NK-92 (cell line): Measurements from ENCODE around the gene MRM2.

ENCODE experiments used
- DNase-seq: peaks from one replicate; lab custom pipeline; 2025; ENCODE audit not compliant: unreplicated experiment; lab: John Stamatoyannopoulos, UW

The MRM2 gene

DNA sequence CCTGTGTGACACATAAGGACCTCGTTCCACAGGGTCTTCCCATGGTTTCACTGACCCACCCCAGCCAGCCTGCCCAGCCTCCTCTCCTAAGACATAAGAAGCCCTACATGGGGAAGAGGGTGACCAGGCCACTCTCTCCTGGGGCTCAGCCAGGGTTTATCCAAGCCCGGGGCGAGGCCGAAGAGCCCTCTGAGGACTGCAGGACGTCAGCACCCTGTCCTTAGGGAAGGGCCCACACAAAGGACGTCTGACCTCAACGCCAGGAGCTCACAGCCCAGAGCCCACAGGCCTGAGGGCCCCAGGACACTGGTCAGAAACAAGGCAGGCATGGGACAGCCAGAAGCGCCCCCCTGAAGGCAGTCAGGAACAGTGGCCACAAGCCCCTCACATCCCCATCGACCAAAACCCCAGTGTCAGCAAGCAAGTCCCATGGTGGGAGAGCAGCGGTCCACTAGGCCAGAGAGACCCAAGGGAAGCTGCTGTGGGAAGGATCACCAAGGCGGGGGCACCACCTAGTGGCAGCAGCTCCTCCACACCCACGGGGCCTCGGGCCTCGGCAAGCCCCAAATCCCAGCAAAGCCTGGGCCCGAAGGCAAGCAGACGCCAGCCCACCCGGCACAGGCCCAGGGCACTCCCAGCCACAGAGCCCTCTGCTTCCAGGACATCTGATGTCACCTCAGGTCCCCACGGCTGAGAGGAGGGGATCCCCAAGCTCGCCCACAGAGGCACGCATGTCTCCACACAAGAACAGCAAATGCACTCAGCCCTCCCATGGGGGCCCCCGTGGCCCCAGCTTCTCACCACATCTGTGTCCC, 32.7 kb downstream of the MRM2 start:
- DNase-seq: no peak

DNA sequence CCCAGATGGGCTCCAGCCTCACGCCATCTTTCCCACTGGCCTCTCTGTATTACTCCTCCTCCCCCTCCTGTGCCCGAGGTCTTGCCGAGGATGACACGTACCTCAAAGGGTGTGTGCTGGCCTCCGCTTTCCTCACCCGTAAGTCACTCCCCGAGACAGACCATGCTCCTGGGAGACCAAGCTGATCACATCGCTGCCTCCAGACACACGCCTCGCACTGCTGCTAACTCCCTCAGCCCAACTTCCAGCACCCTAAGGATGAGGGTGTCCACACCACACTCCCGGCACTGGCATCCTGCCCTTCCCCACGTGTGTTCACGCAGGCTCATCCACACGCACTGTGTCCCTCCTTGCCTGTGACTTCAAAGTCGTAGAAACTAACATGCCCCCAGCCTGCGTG, 33.3 kb downstream of the MRM2 start:
- DNase-seq: no peak

DNA sequence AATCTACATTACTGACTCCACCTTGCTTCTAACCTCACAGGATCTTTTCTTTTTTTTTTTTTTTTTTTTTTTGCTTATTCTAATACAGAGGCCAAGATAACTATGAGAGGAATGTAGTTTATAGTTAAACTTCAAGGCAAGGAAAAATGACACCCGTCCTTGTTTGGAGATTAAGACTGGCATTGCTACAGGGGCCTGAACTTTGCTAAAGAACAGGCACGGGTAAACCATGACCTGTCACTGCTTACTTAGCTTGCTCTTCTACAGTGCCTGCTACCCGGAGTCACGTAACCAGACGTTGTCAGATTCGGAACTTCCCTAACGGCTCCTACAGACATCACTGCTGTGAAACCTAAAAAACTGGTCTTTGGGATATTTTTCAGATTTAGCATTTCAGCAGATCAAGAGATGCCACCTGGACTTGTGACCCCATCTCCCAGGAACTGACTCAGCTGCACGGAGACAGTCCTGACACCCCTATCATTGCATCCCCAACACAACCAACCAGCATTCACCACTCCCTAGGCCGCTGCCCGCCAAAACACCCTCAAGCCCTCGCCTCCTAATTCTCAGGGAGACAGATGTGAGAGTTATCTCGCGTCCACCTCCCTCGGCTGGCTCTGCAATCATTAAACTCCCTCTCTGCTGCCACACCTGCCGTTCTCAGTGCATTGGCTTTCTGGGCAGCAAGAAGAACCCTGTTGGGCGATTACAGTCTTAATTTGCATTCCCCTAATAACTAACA, 36.8 kb downstream of the MRM2 start:
- DNase-seq: no peak

DNA sequence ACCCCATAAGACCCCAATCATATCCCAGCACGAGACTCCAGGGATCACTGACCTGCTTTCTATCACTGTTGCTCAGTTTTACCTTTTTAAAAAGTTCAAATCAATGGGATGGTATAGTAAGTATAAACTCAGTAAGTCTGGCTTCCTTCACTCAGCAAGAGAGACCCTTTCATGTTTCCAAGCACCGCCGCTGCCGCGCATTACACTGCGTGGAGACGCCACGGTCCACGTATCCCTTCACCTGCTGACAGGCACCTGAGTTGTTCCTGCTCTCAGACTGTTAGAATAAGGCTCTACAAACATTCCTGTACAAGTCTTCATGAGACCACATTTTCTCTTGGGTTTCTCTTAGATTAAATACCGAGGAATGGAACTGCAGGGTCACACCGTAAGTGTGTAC, 37.6 kb downstream of the MRM2 start:
- DNase-seq: no peak

DNA sequence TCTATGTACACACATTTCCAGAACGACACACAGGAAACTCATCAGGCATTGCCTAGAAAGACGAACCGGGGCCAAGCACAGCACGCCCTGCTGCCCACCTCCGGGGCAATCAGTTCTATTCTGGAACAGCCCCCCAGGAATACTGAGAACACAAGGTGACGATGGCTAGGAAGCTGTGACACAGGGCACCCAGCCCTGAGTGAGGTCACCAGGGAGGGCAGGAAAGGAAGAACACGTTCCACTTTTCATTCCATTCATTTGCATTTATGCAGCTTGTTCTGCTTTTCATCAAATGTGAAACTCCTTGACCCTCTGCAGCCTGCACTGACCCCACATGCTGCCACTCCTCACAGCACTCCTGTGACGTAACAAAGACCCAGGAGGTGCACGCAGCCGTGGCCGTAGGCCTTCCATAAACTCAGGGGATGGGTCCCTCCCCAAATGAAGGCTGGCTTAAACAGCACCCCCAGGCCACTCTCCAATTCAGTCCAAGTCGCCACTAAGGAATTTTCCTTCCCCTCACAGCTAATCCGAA, 38.2 kb downstream of the MRM2 start:
- no peak for DNase-seq

DNA sequence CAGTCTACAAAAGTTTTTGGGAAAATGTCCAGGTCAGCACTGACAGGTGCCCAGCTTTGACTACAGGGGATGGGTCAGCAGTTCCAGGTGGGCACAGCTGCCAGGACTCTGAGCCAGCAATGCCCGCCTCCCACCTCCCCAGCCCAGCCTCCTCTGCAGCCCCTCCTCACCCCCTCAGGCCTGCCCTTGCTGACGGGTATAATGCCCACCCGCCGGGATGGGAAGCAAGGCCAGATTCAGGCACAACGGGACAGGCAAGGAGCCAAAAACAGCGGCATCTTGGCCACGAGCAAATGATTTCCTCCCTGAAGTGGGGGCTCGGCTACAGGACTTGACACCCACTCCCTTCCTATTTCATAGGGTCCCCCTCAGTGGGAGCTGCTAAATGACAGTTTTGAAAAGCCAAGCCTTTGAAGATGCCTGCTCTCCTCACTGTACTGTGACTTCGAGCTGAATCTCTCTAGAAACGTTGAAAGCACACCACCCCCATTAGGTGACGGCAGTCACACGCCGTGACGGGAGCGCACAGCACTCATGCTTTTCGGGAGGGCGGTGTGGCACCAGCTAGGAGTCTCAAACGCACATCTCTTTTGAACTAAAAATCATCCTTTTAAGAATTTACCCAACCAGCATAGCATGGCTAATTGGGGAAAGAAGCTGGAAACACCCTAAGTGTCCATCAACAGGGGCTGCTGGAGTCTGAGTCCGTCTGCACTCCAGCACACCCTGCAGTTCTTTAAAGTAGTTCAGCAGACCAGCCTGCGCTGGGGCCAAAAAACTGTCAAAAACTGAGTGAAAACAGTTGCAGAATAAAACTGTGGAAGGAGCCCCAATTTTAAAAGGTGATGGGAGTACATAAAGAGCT, 38.9 kb downstream of the MRM2 start:
- no peak for DNase-seq

DNA sequence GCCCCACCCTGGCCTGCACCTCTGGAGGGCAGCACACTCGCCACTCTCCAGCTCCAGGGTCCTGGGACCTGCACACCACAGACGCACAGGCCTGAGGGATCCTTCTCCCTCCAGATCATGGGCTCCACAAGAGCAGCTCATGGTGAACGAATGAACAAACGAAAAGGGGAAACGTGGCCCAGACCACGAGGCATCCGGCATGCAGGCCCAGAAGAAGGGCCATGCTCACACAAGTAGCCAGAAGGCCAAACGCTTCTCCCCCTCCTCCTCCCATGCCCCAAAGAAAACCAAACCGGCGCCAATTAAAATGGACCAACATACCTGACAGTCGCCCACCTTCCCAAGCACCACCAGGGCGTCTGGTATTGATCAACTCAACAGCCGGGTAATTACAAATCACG, 39.6 kb downstream of the MRM2 start:
- DNase-seq: no peak

DNA sequence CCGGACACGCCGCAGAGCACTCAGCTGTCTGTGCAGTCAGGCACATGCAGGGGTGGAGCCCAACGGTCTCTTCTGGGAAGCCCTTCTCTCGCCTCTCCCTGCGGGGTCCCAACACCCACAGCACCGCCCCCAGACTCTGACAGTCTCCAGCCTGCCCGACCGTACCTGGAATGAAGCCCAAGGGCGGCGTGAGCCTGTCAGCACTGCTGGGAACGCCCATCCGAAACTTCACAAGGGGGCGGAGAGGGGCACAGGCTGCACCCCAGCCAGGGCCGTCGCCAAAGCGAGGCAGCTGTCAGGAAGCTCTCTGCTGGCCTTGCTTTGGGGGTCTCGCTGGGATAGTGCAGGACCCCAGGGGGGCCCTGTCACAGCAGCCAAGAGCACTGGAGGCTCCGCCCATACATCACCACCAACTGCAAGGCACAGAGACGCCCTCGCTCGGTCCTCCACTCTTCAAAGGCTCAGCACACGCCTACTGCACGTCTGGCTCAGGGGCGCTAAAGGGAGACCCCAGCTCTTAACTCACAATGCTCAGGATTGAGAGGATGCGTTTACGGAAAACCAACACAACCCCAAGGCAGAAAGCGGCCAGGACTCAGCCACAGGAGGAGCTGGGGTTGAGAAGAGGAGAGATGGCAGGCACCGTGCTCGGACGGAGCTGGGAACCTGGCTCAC, 40.2 kb downstream of the MRM2 start:
- no peak for DNase-seq

DNA sequence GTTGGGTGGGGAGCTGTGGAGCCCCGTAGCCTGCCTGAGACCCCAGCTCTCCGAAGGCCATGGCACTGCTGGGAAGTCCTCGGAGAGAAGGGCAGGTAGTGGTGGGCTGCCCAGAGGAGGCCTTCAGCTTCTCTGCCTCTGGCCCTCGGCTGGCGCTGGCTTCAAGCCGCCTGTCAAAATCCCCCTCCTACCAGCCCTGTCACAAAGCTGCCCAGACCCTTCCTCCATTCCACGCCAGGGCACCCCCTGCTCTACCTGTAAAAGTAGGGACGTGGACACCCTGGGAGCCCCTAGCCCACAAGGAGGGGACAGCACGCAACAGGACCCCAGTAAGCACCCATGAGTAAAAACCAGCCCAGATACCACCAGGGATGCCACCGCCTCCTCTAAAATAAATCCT, 40.9 kb downstream of the MRM2 start:
- no peak for DNase-seq

DNA sequence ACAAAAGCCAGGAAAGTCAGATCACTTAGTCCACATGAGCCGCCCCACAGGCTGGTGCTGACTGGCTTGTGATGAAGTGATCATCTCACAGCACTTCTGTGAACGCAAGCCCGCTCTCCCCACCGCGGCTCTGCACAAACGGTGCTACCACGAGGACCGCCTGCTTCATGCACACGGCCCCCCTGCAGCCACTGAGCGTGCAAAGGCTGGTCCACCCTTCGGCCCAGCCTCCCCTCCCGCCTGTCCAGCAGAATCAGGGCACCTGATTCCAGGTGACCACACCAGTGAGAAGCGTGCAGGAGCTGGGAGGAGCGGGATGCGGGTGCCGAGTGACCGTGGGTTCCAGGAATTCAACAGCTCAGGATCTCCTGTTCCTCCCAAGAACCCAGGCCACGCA, 41.4 kb downstream of the MRM2 start:
- no peak for DNase-seq

DNA sequence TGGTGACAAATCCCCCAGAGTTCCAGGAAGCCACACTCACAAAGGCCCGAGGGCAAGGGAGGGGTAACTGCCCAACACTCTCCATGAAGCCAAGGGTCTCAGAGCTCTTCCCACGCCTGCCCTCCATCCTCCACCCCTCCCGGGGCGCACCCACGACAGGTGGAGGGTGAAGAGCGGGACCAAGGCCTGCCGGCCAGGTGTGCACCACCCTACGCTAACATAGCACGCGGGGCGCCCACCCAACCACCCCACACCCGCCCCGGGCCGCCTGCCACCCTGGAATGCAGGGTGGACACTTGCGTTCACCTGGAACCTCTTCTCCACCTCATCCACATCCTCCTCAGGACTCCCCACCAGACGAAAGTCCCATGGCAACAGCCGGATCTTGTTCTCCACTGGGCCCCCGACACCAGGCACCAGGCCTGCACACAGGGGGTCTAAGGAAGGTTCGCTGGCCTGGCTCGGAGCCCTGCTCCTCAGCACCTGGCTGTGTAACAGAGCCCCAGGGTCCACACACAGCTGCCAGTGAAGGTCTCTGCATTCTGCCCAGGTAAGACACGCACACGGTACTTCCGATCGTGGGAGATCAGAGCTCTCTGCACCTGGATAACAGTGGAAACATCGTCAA, 41.9 kb downstream of the MRM2 start:
- no peak for DNase-seq

DNA sequence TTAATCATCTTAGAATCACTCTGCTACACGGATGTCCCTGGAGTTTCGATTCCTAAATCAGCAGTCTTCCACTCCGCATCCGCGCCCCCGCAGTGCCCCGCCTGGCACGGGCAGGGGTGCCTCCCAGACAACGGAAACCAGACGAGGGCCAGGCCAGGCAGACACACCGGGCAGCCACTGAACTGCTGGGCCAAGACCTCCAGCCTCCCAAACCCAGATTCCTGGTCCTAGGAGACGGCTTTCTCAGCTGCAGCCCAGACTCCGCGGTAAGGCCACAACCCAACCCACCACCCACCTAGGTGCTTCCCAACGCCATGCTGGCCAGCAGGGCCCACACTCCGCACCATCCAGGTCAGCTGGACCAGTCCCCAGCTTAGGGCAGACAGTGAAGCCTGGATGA, 42.5 kb downstream of the MRM2 start:
- DNase-seq: no peak

DNA sequence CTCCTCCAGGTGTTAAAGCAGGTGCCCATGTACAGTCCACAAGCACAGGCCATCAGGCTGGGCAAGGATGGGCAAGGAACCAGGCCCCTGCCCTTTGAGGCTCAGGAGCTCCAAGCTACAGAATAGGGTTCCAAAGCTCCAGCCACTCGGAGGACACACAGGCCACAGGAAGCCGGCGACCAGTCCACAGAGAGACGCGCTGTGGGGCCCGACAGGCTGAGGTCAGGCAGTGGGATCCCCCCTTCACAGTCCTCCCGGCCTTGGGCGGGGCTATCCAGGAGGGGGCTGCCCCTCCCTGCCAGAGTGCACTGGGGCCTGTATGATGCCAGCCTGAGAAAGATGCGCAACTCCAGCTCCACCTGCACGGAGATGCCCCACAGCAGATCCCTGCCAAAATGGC, 43.2 kb downstream of the MRM2 start:
- no peak for DNase-seq

DNA sequence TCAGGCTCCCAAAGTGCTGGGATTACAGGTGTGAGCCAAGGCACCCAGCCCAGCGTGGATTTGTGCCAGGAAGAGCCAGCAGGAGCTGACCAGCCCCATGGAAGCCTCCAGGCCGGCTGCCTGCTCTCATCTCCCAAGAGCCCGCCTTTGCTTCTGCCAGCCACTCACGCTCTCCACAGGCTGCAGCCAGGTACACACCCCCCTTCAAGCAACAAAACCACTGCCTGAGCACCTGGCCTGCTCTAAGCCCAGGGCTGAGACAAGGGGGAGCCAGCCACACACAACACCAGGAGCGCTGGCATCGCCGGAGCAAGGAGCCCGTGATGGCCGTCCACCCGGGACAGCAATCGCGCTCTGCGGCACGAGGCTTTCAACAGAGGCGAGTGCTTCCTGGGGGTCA, 43.8 kb downstream of the MRM2 start:
- no peak for DNase-seq

DNA sequence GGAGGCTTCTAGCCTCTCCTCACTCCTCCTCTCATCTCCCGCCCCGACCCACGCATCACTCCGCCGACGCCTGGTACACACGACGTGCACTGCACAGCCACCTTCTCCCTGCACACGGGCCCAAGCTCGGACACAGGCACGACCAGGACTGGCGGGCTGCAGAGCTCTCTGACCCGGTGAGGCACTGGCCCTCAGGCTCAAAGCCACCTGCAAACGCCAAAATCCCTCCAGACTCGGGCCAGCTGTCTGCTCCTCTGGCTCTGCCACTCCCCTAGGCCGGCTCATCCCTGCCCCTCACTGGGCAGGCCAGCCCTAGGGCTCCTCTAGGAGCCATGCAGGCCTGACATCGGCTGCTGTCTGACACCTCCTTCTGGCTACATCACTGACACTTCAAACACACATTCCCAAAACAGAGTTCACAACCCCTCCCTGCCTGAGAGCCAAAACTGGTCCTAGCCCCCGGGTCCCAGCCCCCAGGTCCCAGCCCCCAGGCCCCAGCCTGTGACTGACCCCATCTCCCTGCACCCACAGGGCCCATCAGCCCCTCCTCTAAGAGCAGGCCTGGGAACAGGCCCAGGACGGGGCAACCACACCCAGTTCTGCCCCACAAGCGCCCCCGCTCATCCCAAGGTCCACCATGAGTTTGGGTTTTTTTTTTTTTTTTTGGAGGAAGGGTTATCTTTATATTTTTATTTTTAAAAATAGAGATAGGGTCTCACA, 44.4 kb downstream of the MRM2 start:
- no peak for DNase-seq

DNA sequence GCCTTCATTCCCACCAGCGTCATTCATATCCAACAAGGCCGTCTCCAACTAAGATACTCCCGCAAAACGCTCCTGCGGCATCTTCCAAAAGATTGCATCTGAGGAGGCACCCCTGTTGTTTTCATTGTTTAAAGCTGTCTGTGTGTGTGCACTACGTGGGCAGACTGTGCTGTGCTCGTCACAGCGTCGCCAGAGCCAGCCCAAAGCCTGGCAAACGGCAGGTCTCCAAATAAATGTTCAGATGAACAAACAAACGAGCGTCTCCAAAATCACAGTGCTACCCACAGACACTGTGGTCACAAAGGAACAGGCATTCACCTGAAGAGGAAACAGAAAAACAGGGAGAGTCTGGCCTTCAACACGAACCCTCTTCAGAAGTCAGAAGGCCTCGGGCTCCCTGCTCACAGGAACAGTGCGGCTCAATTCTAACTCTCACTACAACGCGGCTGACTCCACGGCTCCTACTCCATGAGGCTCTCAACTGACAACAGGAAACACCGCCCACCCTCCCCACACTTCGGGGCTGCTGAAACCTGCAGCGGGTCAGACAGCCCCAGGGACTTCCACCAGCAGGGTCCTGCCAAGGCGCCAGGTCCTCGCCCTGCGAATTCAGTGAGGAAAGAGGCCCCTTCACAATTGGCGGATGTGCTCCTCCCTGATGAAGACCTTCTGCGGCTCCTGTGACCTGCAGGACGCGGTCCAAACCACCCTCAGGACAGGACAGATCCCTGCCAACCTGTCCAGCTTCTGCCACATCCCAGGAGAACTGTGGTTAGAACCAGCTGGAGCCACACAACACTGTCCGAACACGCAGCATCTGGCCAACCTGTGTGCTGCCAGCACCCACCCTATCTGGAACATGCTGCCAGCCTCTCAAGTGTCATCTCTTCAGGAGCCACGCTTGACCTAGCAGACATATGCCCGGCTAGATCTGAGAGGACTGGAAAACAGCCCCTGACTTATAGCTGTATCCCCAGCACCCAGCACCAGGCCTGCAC, 45.3 kb downstream of the MRM2 start:
- no peak for DNase-seq

DNA sequence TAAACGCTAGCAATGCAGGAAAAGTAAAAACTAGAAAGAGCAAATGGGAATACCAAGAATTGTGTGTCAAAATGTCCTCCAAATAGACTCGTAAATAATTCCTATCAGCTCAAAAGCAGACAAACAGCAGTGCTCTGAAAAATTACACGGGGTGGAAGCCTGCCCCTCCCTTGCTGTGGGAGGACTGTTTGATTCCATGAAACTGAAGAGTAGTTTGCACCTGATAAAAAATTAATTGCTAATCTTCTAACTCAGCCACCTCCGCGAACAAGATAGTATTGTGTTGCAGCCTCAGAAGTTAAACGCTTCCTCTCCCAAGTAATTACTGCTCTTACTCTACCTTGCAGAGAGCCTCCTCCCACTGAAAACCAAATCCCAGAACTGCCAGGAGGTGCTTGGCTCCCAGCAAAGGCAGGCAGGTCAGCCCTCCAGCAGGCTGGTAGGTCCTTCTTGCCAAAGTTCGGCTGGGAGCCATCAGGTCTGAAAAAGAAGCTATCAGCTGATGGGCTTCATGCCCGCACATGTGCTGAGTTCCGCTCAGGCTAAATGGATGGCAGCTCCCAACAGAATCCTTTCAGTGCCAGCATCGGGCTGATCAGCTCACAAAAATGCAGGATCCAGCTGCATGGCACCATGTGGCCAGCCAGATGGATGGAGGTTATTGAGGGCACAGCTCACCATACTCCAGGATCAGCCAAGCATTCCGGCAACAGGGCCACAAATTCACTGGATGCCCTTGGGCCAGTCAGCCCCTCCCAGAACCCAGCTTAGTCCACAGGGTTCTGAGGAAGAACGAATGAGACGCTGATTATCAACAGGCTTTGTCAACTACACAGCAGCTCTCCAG, 46.4 kb downstream of the MRM2 start:
- no peak for DNase-seq
